Loucy (cell line): ENCODE data around the gene NDUFC2.

Source experiments
- H2AFZ ChIP-seq: fragments of 200-600 bp; sonication (generic); 2 replicates; pipeline ENCODE4 v1.6.0; 2016; ENCODE audit warnings: antibody characterized with exemption, mild to moderate bottlenecking, low read length, moderate library complexity
- H3F3A ChIP-seq: fragments of 200-600 bp; 2 replicates; pipeline ENCODE4 v1.6.0; 2016; ENCODE audit warnings: antibody characterized with exemption, low read depth, mild to moderate bottlenecking
- H3K27me3 ChIP-seq: fragments of 200-600 bp; sonication (generic); 2 replicates; pipeline ENCODE4 v1.6.1; 2014; ENCODE audit warnings: low read length, mild to moderate bottlenecking; ENCODE audit not compliant: insufficient read depth, poor library complexity, severe bottlenecking
- H3K36me3 ChIP-seq: fragments of 200-600 bp; sonication (generic); 2 replicates; pipeline ENCODE4 v1.6.1; 2016; ENCODE audit warnings: low read length; ENCODE audit not compliant: insufficient read depth
- H3K4me1 ChIP-seq: fragments of 200-600 bp; sonication (generic); 2 replicates; pipeline ENCODE4 v1.5.1; 2014; ENCODE audit warnings: low read length, mild to moderate bottlenecking; ENCODE audit not compliant: insufficient read depth, poor library complexity, severe bottlenecking
- H3K4me2 ChIP-seq: fragments of 200-600 bp; sonication (generic); 2 replicates; pipeline ENCODE4 v1.6.0; 2014; ENCODE audit warnings: antibody characterized with exemption, low read length, low read depth, mild to moderate bottlenecking; ENCODE audit not compliant: poor library complexity, severe bottlenecking
- H3K4me3 ChIP-seq: fragments of 200-600 bp; sonication (generic); 2 replicates; pipeline ENCODE4 v1.5.1; 2014; ENCODE audit warnings: low read length, mild to moderate bottlenecking, mixed read lengths; ENCODE audit not compliant: poor library complexity, severe bottlenecking
- H3K79me2 ChIP-seq: fragments of 200-600 bp; sonication (generic); 2 replicates; pipeline ENCODE4 v1.6.1; 2014; ENCODE audit warnings: low read length; ENCODE audit not compliant: insufficient read depth
- H3K9ac ChIP-seq: fragments of 200-600 bp; sonication (generic); 2 replicates; pipeline ENCODE4 v1.6.0; 2014; ENCODE audit warnings: mild to moderate bottlenecking, low read depth, low read length, moderate library complexity; ENCODE audit not compliant: poor library complexity, severe bottlenecking
- H3K9me2 ChIP-seq: fragments of 200-600 bp; sonication (generic); replicated peaks from 2 replicates; pipeline ENCODE4 v1.6.1; 2016; ENCODE audit warnings: low read depth, low read length, mixed read lengths
- H3K9me3 ChIP-seq: fragments of 200-600 bp; sonication (generic); 2 replicates; pipeline ENCODE4 v1.6.1; 2014; ENCODE audit warnings: mild to moderate bottlenecking, antibody characterized with exemption, low read length, low read depth; ENCODE audit not compliant: insufficient read depth
- H4K20me1 ChIP-seq: fragments of 200-600 bp; sonication (generic); 2 replicates; pipeline ENCODE4 v1.6.0; 2014; ENCODE audit warnings: antibody characterized with exemption, low read length, mild to moderate bottlenecking; ENCODE audit not compliant: insufficient read depth, poor library complexity, severe bottlenecking
- EZH2phosphoT487 ChIP-seq: fragments of 200-600 bp; IDR thresholded peaks from 2 replicates; pipeline ENCODE4 v1.6.1; 2018; ENCODE audit warnings: antibody characterized with exemption, mild to moderate bottlenecking, moderate library complexity, borderline replicate concordance
- TF ChIP-seq, protein P1 (sequence below): fragments of 200-600 bp; sonication (generic); conservative IDR thresholded peaks from 2 replicates; pipeline ENCODE4 v1.5.1; 2014; ENCODE audit warnings: mild to moderate bottlenecking, antibody characterized with exemption, low read length

NDUFC2 gene

DNA sequence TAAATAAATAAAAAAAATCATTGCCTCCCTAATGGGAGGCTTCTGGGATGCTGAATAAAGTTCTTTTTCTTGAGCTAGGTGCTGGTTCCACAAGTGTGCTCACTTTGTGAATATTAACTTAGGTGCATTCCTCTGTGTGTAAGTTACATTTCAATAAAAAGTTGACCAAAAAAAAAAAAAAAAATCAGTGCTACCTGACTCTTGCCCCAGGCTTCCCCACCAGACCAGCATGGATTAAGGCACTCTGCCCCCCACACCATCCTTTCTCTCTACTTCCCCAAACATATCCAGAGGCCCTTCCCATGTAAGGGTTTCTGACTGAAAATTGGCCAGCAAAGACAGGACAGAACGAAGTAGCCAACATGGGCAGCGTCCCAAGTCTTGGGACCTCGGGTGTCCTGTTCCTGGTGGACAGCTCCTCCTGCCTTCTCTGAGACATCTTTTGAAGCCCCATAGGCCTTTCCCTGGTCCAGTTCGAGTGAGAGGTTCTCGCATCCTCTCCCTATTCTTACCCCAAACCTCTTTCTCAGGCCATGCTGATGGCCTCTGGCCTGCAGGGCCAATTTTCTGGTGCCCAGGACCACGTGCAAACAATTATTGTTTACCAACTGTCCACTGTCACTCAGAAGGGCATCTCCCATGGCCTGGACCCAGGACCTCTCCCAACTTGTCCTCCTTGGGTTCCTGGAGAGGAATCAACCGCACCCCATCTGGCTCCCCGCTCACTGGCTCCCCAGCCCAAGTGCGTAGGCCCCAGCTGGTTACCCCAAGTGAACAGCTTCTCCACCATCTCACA is 41.6 kb downstream of the NDUFC2 start:
- Histone ChIP-seq H3K27me3 (no peaks in the 10 kb centered on the region), H2AFZ (no peak overlapping the region), H3K9me2 (no peaks in the 10 kb centered on the region), H3K4me1 (no peaks in the 10 kb centered on the region), H3K4me2 (no peak overlapping the region), H3K4me3 (no peak overlapping the region), H4K20me1 (no peaks in the 10 kb centered on the region), H3F3A (no peaks in the 10 kb centered on the region), H3K36me3 (no peaks in the 10 kb centered on the region), H3K9ac (no peak overlapping the region), H3K9me3 (no peaks in the 10 kb centered on the region), H3K79me2 (no peaks in the 10 kb centered on the region)
- no peak for TF ChIP-seq EZH2phosphoT487
- TF ChIP-seq, protein P1, sequence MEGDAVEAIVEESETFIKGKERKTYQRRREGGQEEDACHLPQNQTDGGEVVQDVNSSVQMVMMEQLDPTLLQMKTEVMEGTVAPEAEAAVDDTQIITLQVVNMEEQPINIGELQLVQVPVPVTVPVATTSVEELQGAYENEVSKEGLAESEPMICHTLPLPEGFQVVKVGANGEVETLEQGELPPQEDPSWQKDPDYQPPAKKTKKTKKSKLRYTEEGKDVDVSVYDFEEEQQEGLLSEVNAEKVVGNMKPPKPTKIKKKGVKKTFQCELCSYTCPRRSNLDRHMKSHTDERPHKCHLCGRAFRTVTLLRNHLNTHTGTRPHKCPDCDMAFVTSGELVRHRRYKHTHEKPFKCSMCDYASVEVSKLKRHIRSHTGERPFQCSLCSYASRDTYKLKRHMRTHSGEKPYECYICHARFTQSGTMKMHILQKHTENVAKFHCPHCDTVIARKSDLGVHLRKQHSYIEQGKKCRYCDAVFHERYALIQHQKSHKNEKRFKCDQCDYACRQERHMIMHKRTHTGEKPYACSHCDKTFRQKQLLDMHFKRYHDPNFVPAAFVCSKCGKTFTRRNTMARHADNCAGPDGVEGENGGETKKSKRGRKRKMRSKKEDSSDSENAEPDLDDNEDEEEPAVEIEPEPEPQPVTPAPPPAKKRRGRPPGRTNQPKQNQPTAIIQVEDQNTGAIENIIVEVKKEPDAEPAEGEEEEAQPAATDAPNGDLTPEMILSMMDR: no peak

DNA sequence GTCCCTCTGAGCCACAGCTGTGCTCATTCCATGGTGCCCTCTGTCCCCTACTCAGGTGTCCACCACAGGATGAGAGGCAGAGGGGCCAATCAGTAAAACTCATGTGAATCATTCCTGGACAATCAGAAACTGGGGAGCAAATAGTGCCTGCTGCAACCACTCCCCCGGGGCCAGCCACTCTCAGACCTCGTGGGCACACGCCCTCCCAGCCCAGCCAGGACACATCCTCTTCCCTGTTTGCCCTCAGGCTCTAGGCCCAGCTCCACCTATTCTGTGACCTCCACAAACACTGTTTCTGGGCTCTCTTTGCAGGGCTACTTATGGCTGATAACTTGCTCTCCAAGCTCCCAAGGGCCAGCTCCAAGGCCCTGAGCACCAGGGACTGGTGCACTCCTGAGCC is 42.6 kb downstream of the NDUFC2 start:
- Histone ChIP-seq H2AFZ (no peak overlapping the region), H4K20me1 (no peaks in the 10 kb centered on the region), H3K4me1 (no peaks in the 10 kb centered on the region), H3K4me3 (no peak overlapping the region), H3K9me2 (no peaks in the 10 kb centered on the region), H3F3A (no peaks in the 10 kb centered on the region), H3K79me2 (no peaks in the 10 kb centered on the region), H3K4me2 (no peak overlapping the region), H3K36me3 (no peaks in the 10 kb centered on the region), H3K9me3 (no peaks in the 10 kb centered on the region), H3K9ac (no peak overlapping the region), H3K27me3 (no peaks in the 10 kb centered on the region)
- TF ChIP-seq, protein P1: no peak
- no peak for TF ChIP-seq EZH2phosphoT487

DNA sequence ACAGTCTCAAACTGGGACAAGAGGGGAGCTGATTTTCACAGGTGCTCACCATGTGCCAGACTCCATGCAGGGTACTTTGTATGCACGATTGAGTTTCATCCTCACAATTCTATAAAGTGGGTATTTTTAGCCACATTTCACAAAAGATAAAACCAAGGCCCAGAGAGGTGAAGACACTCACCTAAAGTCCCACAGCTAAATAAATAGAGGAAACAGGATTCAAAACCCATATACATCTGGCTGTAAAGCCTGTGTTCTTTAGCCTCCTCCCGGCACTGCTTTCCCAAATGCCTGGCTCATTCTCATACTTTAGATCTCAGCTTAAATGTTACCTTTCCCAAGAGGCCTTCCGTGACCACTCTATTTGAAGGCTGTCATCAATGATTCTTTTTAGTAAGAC is 43.3 kb downstream of the NDUFC2 start:
- Histone ChIP-seq H3K4me2 (no peak overlapping the region), H3K9ac (no peak overlapping the region), H3K4me1 (no peaks in the 10 kb centered on the region), H3K36me3 (no peaks in the 10 kb centered on the region), H3K9me3 (no peaks in the 10 kb centered on the region), H3K27me3 (no peaks in the 10 kb centered on the region), H3F3A (no peaks in the 10 kb centered on the region), H4K20me1 (no peaks in the 10 kb centered on the region), H3K79me2 (no peaks in the 10 kb centered on the region), H3K4me3 (no peak overlapping the region), H2AFZ (no peak overlapping the region), H3K9me2 (no peaks in the 10 kb centered on the region)
- TF ChIP-seq, protein P1: no peak
- TF ChIP-seq EZH2phosphoT487: no peak
